ENCODE measurements around the gene LMAN2.

GRCh38 chr5:177308740-177309139 lies 42.7 kb downstream of the LMAN2 start:
- no peak for TF ChIP-seq CTCF (IDR thresholded peaks at IDR 0.05; ENCODE audit: low read length)
- no peak for TF ChIP-seq EZH2 (IDR thresholded peaks at IDR 0.05; ENCODE audit: borderline replicate concordance, low read length)
